Measurements from ENCODE around the gene CGB8.

- TF ChIP-seq CTCF (IDR thresholded peaks at IDR 0.05; ENCODE audit: insufficient read depth, low read depth, low read length) (no peak), EZH2 (IDR thresholded peaks at IDR 0.05; ENCODE audit: insufficient read depth, low read length) (no peak)
Observed at GRCh38 chr19:49058562-49058961, 9.7 kb upstream of the CGB8 start.
